T-helper 2 cell treated with Interferon-gamma antibody and Interleukin-4, amounts not matched to agents 5 μg/mL and 100 μg/mL, for 36 hours (primary cell): Measurements from ENCODE around the gene SUCLG2.

Source experiments
- DNase-seq: peaks from one replicate; pipeline ENCODE4 v3.0.0; 2021; ENCODE audit warnings: low spot score
- H3K27ac Mint-ChIP-seq: one replicate; pipeline ENCODE4 v1.8.0; 2021; ENCODE audit warnings: mild to moderate bottlenecking, mixed read lengths
- H3K27me3 Mint-ChIP-seq: one replicate; pipeline ENCODE4 v1.8.0; 2021; ENCODE audit warnings: low read depth, mixed read lengths
- H3K36me3 Mint-ChIP-seq: one replicate; pipeline ENCODE4 v1.8.0; 2021; ENCODE audit warnings: low read depth, mixed read lengths
- H3K4me1 Mint-ChIP-seq: one replicate; pipeline ENCODE4 v1.8.0; 2021; ENCODE audit warnings: low read depth, mixed read lengths
- H3K4me3 Mint-ChIP-seq: one replicate; pipeline ENCODE4 v1.8.0; 2022; ENCODE audit warnings: mild to moderate bottlenecking, moderate library complexity, mixed read lengths
- H3K9me3 Mint-ChIP-seq: one replicate; pipeline ENCODE4 v1.8.0; 2021; ENCODE audit warnings: mixed read lengths

The SUCLG2 gene

DNA sequence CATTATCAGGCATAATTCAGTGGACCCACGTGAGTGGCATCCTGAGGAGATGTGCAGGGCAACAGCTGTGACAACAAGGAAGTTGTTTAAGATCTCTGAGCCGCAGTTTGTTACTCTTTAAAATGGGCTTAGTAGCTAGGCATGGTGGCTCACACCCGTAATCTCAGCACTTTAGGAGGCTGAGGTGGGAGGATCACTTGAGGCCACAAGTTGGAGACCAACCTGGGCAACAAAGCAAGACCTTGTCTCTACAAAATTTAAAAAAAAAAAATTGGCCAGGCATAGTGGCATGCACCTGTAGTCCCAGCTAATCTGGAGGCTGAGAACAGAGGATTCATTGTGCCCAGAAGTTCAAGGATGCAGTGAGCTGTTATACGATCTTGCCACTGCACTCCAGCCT lies 12.2 kb downstream of the SUCLG2 start:
- Mint-ChIP-seq H3K27ac (no peak overlapping the region), H3K9me3 (no peaks in the 10 kb centered on the region), H3K4me1 (peaks cover 28% of the 10 kb centered on the region), H3K27me3 (no peaks in the 10 kb centered on the region), H3K4me3 (no peak overlapping the region), H3K36me3 (peaks cover 48% of the 10 kb centered on the region)
- no peak for DNase-seq

DNA sequence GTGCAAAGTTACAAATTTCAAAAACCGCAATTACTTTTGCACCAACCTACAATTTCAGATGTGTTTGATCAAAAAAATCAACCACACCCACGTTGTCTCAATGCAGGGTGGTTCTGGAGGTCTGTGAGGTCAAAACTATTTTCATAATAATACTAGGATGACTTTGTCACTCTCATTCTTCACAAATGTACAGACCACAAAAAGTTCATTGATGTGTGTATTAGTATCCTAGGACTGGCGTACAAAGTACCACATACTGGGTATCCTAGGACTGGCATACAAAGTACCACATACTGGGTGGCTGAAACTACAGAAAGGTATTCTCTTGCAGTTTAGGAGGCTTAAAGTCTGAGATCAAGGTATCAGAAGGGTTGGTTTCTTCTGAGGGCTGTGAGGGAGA lies 13.0 kb downstream of the SUCLG2 start:
- peaks cover 45% of the 10 kb centered on the region for H3K36me3 Mint-ChIP-seq
- no peak overlapping the region for H3K4me3 Mint-ChIP-seq
- peaks cover 28% of the 10 kb centered on the region for H3K4me1 Mint-ChIP-seq
- H3K27me3 Mint-ChIP-seq, result no peaks in the 10 kb centered on the region
- DNase-seq, result no peak
- no peaks in the 10 kb centered on the region for H3K9me3 Mint-ChIP-seq
- H3K27ac Mint-ChIP-seq, result no peak overlapping the region

DNA sequence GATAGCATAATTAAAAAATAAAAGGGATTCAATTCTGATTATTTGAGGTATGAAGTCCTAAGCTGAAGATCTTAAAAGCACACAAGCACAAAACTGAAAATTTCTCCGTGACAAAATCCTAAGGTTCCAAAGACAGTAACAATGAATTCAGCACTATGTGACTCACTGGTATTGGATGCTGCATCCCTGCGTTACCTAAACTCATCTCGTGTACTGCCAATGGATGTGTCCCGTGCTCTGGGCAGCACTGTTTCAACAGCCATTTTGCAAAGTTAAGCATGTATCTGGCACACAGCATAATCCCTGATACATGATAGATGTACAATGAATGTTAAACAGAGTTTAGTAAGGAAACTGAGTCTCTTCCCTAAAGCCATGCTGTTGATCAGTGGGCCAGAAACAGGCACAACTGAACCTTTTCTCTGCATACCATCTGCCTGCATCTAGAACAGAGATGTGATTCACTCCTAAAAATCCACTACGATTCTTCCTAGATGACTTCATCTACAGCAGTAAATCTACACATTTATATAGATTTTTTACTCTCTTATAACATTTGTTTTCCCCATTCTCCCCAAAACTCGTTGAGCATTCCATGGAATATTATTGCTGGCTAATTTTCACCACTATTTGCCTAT lies 14.3 kb downstream of the SUCLG2 start:
- Mint-ChIP-seq H3K27me3 (no peaks in the 10 kb centered on the region), H3K36me3 (peaks cover 40% of the 10 kb centered on the region), H3K4me3 (no peak overlapping the region), H3K4me1 (peaks cover 29% of the 10 kb centered on the region), H3K27ac (no peak overlapping the region), H3K9me3 (no peaks in the 10 kb centered on the region)
- no peak for DNase-seq

DNA sequence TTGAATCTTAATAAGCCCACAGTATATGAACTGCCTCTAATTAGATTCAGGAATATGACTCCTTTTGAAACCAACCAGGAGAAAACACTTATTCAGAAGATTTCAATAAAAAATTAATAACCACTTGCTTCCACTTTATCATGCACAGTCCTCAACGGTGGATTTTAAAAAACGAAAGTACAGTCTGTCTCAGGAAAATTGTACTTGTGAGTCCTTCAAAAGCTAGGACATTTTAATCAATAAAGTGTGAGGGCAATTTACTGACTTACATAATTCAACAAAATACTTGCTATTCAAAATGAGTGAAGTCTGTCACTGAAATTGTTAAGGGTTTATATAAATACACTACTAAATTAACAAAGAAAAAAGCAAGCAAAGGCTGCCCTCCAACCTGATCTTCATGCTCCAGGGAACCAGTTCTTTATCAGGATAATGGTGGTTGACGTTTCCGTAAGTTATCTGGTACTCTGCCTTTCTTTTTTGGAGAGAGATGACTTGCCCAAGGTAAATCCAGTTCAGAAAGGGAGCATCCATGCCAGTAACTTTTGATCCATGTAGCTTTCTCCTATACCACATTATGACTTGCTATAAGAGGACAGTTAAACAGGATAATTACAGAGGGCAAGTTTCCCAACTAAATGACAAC lies 17.0 kb downstream of the SUCLG2 start:
- DNase-seq, result no peak
- no peak overlapping the region for H3K27ac Mint-ChIP-seq
- H3K27me3 Mint-ChIP-seq, result no peaks in the 10 kb centered on the region
- H3K36me3 Mint-ChIP-seq, result peaks cover 39% of the 10 kb centered on the region
- no peaks in the 10 kb centered on the region for H3K9me3 Mint-ChIP-seq
- H3K4me3 Mint-ChIP-seq, result no peak overlapping the region
- peaks cover 36% of the 10 kb centered on the region for H3K4me1 Mint-ChIP-seq

DNA sequence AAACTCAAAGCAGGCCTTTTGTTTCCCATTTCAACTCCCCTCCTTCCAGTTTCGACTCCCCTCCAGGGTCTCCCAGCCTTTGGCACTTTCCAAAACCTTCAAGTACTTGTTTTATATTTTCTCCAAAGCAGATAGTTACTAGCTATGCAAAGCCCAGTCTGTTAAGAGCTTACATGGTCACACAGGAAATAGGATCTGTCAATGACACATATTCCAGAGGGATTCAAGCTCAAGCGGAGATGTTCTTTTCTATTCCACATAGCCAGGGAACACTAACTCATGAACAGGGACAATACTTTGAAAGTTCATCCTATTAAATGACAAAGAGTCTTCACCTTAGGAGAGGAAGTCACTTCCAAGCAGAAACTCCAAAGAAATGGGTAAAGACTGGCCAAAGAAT lies 18.6 kb downstream of the SUCLG2 start:
- DNase-seq, result no peak
- H3K27ac Mint-ChIP-seq, result no peak overlapping the region
- H3K4me3 Mint-ChIP-seq, result no peak overlapping the region

DNA sequence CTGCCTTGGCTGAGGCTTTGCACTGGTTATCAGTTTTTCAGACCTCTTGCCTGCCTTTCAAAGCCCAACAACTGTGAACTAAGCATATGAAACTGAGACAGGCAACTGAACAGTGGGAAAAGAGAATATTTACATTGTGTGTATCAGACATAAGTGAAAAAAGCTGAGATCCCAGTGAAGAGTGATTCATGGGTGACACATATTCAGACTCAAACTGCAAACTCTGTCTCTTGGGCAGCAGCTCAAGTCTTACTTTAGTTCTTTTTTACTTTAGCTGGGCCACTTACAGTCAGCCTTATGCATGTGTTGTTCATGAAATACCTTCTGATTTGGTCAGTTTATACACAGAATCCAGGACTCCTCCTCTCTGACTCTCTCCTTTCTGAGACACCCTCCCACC lies 19.2 kb downstream of the SUCLG2 start:
- Mint-ChIP-seq H3K27me3 (no peaks in the 10 kb centered on the region), H3K36me3 (peaks cover 35% of the 10 kb centered on the region), H3K4me1 (peaks cover 27% of the 10 kb centered on the region), H3K9me3 (no peaks in the 10 kb centered on the region), H3K4me3 (no peak overlapping the region), H3K27ac (no peak overlapping the region)
- DNase-seq, result peak; percentile 8

More for the DNA sequence above, 18.6 kb downstream of the SUCLG2 start:
- Mint-ChIP-seq H3K27me3 (no peaks in the 10 kb centered on the region), H3K9me3 (no peaks in the 10 kb centered on the region), H3K4me1 (peaks cover 27% of the 10 kb centered on the region), H3K36me3 (peaks cover 36% of the 10 kb centered on the region)

DNA sequence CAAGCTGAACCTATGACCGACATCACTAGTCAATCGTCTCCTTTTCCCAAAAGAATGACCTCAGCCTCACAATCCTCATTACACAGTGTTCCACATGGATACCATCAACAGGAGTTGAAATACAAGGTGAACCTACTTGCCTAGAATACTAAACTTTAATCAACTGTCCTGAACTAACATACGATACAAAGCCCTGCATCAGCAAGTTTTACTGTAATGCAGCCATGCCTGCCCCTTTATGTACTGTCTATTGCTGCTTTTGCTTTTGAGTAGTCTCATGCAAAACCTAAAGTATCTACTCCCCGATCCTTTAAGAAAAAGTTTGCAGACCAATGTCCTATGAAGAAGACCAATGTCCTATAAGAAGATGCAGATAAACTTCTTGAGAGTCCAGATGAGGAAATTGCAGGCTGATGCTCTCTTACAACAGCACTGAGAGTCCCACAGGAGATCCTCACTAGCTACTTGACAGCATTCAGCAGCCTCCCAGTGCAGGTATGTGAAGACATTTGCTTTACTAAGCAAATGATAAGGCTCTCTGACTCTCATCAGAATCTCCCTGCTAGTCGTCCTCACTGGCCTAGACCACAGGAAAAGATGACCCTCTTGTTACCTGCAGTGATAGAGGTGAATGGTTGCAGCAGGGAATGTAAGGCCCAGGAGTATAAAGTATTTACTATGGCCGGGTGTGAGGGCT lies 23.6 kb downstream of the SUCLG2 start:
- no peaks in the 10 kb centered on the region for H3K27me3 Mint-ChIP-seq
- DNase-seq, result no peak
- no peak overlapping the region for H3K27ac Mint-ChIP-seq
- peaks cover 13% of the 10 kb centered on the region for H3K4me1 Mint-ChIP-seq
- H3K9me3 Mint-ChIP-seq, result no peaks in the 10 kb centered on the region
- H3K4me3 Mint-ChIP-seq, result no peak overlapping the region
- peaks cover 32% of the 10 kb centered on the region for H3K36me3 Mint-ChIP-seq

DNA sequence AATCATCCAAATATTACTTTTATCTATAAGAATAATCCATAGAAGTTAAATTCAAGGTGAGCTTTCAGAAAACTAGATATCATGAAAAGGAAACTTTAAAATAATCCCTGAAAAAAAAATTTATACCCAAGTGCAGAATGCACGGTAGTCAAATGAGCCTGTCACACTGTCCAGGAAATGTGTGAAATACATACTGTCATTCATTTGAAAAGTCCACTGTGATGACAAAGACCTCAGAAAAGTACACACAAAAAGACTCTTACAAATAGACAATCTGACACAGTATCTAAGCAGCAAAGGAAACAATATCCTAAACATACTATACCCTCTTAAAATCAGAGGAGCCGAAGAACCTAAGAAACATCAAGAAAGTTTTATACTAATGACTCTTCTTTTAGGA lies 29.7 kb downstream of the SUCLG2 start:
- Mint-ChIP-seq H3K27ac (no peak overlapping the region), H3K4me3 (no peak overlapping the region), H3K4me1 (peaks cover 1% of the 10 kb centered on the region), H3K27me3 (no peaks in the 10 kb centered on the region), H3K9me3 (no peaks in the 10 kb centered on the region), H3K36me3 (peaks cover 44% of the 10 kb centered on the region)
- no peak for DNase-seq

DNA sequence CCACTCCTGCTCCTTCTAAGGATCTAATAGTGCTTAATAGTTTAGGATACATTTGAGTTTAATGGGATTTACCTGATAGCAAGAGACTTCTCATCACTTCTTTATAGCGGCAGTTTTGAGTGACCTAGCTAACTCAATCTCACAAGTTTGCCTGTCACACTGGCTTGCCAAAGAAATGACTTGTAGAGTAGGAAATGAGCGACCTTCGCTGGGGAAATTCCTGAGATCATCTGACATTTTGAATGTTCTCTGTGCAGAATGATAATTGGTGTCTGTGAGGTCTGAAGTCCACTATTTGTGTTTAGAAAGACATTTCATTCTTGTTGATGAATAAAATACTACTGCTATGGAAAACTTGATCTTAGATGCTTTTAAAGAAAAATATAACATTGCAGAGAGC lies 30.3 kb downstream of the SUCLG2 start:
- Mint-ChIP-seq H3K4me1 (peaks cover 1% of the 10 kb centered on the region), H3K27ac (no peak overlapping the region), H3K4me3 (no peak overlapping the region)

DNA sequence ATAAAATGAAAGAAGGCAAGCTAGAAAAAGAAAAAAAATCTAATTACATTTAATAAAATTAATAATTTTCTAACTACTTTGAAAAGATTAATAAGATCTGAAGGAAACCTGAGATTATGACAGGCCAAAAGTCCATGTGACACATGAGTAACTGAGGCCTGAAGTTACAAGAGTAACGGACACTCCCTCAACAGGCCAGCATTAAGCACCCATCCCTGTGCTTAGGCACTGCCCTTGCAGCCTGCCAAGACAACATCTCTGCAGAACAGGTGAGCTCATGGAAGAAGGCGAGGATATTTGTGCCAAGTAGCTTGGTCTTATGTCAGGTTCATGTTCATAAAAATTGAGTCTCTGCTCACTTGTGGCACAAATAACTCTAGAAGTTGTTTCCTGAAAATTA lies 31.8 kb downstream of the SUCLG2 start:
- no peak for DNase-seq
- H3K4me1 Mint-ChIP-seq, result peaks cover 1% of the 10 kb centered on the region
- H3K4me3 Mint-ChIP-seq, result no peak overlapping the region
- H3K9me3 Mint-ChIP-seq, result no peaks in the 10 kb centered on the region
- peaks cover 44% of the 10 kb centered on the region for H3K36me3 Mint-ChIP-seq
- no peaks in the 10 kb centered on the region for H3K27me3 Mint-ChIP-seq
- no peak overlapping the region for H3K27ac Mint-ChIP-seq

More for the DNA sequence above, 30.3 kb downstream of the SUCLG2 start:
- no peak for DNase-seq
- Mint-ChIP-seq H3K36me3 (peaks cover 49% of the 10 kb centered on the region), H3K27me3 (no peaks in the 10 kb centered on the region), H3K9me3 (no peaks in the 10 kb centered on the region)

DNA sequence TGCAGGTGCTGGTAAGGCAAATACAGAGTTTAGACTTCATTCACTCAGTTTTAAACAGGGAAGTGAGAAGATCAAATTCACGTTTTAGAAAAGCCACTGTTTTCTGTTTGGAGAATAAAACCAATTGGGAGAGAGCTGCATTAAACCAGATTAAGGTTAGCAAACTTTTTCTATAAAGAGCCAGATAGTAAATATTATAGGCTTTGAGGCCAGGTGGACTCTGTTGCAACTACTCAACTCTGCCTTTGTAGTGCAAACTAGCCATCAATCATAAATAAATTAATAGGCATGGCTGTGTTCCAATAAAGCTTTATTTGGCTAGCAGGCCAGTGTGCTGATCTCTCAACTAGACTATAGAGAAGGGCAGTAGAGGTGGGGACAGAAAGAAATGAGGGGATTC lies 33.5 kb downstream of the SUCLG2 start:
- no peak for DNase-seq
- peaks cover 1% of the 10 kb centered on the region for H3K4me1 Mint-ChIP-seq
- no peaks in the 10 kb centered on the region for H3K27me3 Mint-ChIP-seq
- H3K36me3 Mint-ChIP-seq, result peaks cover 47% of the 10 kb centered on the region
- H3K9me3 Mint-ChIP-seq, result no peaks in the 10 kb centered on the region
- H3K4me3 Mint-ChIP-seq, result no peak overlapping the region
- H3K27ac Mint-ChIP-seq, result no peak overlapping the region

DNA sequence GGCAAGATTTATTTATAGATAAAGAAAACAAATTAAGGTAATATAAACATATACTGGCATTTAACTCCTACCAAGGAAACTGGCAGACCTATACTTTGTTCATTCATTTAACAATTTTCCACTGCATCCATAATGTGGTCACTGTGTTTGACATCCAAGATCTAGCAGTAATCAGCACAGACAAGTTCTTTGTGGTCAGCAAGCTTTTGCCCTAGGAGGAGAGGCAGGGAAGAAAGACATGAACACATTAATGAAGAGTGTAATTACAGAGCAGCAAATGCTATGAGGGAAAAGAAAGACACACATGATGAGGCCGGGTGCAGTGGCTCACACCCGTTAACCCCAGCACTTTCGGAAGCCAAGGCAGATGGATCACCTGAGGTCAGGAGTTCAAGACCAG lies 34.4 kb downstream of the SUCLG2 start:
- no peaks in the 10 kb centered on the region for H3K27me3 Mint-ChIP-seq
- H3K36me3 Mint-ChIP-seq, result peaks cover 50% of the 10 kb centered on the region
- no peak overlapping the region for H3K4me3 Mint-ChIP-seq
- H3K9me3 Mint-ChIP-seq, result no peaks in the 10 kb centered on the region
- no peak for DNase-seq
- H3K27ac Mint-ChIP-seq, result no peak overlapping the region
- peaks cover 4% of the 10 kb centered on the region for H3K4me1 Mint-ChIP-seq

DNA sequence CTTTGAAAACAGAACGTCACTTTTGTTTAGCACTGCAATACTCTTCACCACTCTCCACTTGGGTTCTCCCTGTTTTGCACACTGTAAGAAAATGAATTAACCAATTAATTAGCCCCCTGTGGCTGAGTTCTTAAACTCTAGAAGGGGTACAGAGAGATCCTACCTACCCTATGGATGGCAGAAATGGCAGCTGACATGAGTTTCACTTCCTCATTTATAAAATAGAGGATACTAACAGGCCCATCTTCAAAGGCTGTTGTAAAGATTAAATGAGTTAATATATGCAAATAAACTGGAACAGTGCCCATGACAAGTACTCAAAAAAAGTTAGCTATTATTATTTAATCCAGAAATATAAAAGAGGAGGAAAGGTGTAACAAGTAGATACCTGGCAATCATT lies 36.9 kb downstream of the SUCLG2 start:
- DNase-seq, result no peak
- peaks cover 3% of the 10 kb centered on the region for H3K4me1 Mint-ChIP-seq
- H3K9me3 Mint-ChIP-seq, result no peaks in the 10 kb centered on the region
- no peak overlapping the region for H3K27ac Mint-ChIP-seq
- H3K27me3 Mint-ChIP-seq, result no peaks in the 10 kb centered on the region
- peaks cover 49% of the 10 kb centered on the region for H3K36me3 Mint-ChIP-seq
- H3K4me3 Mint-ChIP-seq, result no peak overlapping the region

DNA sequence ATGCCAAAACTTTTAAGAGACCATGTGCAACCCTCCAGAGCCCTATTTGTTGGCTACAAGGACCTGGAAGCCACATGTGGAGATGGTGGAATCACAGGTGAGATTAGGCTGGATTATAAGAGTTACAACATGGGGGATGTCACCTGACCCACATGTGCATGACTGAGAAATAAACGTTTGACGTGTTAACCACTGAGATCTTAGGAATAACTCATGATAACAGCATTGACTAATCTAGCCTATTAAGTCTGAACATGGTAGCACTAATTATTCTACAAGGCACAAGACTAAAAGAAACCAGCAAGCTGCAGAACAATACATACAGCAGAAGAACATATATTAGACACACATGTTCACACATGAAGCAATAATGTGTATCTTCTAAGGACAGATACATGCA lies 38.4 kb downstream of the SUCLG2 start:
- Mint-ChIP-seq H3K4me3 (no peak overlapping the region), H3K27ac (no peak overlapping the region), H3K4me1 (peaks cover 4% of the 10 kb centered on the region), H3K36me3 (peaks cover 45% of the 10 kb centered on the region), H3K9me3 (no peaks in the 10 kb centered on the region), H3K27me3 (no peaks in the 10 kb centered on the region)
- DNase-seq, result no peak
